SH-SY5Y (cell line): Measurements from ENCODE around the gene KLHL20.

Experiments used
- GATA2 ChIP-seq: IDR thresholded peaks from 2 replicates; pipeline ENCODE4 v1.6.1; 2011; ENCODE audit warnings: mild to moderate bottlenecking, low read depth, low read length
- GATA3 ChIP-seq: IDR thresholded peaks from 2 replicates; pipeline ENCODE4 v1.6.1; 2011; ENCODE audit warnings: low read depth, mild to moderate bottlenecking, low read length, moderate library complexity

DNA sequence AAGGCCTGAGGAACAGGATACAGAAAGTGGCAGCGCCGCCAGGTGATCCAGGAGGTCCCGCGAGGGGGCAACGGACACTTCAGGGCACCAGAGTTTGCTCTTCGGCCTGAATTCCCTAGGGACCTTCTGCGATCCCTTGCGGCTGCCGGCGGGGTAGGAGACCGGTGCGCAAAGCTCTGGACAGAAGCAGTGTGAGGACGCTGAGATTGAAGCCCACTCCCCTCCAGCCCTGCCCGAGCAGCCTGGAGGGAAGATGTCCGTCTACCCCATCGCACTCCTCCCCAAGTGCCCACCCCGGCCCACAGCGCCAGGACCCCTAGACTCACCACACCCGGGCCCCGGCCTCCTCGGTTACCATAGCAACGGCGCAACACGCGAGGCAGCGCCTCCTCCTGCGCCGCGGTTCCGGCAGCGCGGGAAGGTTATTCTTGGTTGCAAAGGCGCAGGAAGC, 45.3 kb upstream of the KLHL20 start, which contains the start of gene ANKRD45:
- TF ChIP-seq GATA2 (no peak), GATA3 (no peak)
